ENCODE measurements around the gene NDUFS6.

NDUFS6 gene

DNA sequence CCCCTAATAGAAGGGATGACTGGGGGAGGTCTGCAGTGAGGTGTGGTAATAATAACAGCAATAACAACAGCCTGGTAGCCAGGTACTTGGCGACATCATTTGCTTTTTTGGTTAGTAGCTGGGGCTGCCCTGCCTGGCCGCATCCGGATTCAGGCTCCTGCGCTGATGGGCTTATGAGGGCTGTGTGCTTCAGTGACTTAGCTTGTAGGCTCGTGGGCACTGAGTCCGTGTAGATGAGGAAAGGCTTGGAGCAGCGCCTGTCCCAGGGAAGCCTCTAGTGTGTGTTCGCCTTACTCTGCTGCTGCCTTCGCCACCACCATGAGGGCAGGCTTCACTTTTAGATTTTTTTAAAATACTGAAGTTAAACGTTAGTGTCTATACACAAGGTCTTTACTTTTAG is 4.5 kb downstream of the NDUFS6 start:
- Histone ChIP-seq H3K4me1 (ENCODE audit: control insufficient read depth, insufficient read depth, low read length) (peaks cover under 1% of the 10 kb centered on the region; the same call in 1 of the 2 replicates), H3K36me3 (ENCODE audit: control insufficient read depth in 2 of 2, insufficient read depth in 1 of 2, low read length in 2 of 2) (peaks cover 34 to 82% of the 10 kb centered on the region in 2 experiments), H3K27ac (ENCODE audit: extremely low read depth, low read depth, low read length) (no peak overlapping the region), H3K9me3 (ENCODE audit: control insufficient read depth, insufficient read depth, low read depth, low read length) (no peaks in the 10 kb centered on the region), H3K4me3 (ENCODE audit: low read depth, low read length) (no peak overlapping the region)
- ChIA-PET POLR2A (no interaction called here), CTCF (no interaction called here)
- no peak for TF ChIP-seq ZNF529 (tag by site-specific recombination; IDR thresholded peaks at IDR 0.05; ENCODE audit: insufficient replicate concordance)
- no peak for TF ChIP-seq ZXDB (tag by site-specific recombination; IDR thresholded peaks at IDR 0.05)

DNA sequence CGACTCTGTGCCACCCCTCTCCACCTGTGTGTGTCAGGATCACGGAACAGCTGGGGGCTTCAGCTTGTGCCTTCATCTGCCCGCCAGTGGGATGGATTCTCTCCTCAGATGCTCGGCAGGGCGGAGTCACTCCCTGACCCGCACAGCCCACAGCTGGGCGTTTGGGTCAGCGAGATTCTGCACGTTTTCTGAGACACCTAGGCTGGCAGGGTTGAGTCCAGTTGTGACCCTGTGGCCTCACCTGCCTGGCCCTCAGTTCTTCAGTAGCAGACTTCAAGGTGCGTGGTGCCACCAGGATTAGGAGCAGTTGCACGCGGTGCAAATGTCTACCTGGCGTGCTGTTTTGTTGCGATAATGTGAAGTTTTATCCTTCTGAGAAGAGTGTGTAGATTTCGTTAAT is 5.0 kb downstream of the NDUFS6 start:
- Histone ChIP-seq H3K36me3 (ENCODE audit: control insufficient read depth in 2 of 2, insufficient read depth in 1 of 2, low read length in 2 of 2) (peaks cover 38 to 86% of the 10 kb centered on the region in 2 experiments), H3K4me1 (ENCODE audit: control insufficient read depth, insufficient read depth, low read length) (no peaks in the 10 kb centered on the region), H3K9me3 (ENCODE audit: control insufficient read depth, insufficient read depth, low read depth, low read length) (no peaks in the 10 kb centered on the region), H3K27ac (ENCODE audit: extremely low read depth, low read depth, low read length) (no peak overlapping the region), H3K4me3 (ENCODE audit: low read depth, low read length) (no peak overlapping the region)
- TF ChIP-seq MZF1 (tag by site-specific recombination; IDR thresholded peaks at IDR 0.05; ENCODE audit: borderline replicate concordance) (no peak), ZNF19 (tag by site-specific recombination; IDR thresholded peaks at IDR 0.05; ENCODE audit: low read depth) (no peak), ZNF48 (tag by site-specific recombination; IDR thresholded peaks at IDR 0.05) (no peak), SETDB1 (IDR thresholded peaks at IDR 0.05; ENCODE audit: insufficient read length, low read length) (no peak), TCF7L2 (IDR thresholded peaks at IDR 0.05; ENCODE audit: borderline replicate concordance, low read depth, low read length) (no peak), ZNF561 (tag by site-specific recombination; IDR thresholded peaks at IDR 0.05; ENCODE audit: borderline replicate concordance) (no peak), ZNF174 (tag by site-specific recombination; IDR thresholded peaks at IDR 0.05) (no peak), ZNF10 (tag by site-specific recombination; IDR thresholded peaks at IDR 0.05) (no peak), ZNF843 (tag by site-specific recombination; IDR thresholded peaks at IDR 0.05) (no peak)
- TF ChIP-seq, protein P1, sequence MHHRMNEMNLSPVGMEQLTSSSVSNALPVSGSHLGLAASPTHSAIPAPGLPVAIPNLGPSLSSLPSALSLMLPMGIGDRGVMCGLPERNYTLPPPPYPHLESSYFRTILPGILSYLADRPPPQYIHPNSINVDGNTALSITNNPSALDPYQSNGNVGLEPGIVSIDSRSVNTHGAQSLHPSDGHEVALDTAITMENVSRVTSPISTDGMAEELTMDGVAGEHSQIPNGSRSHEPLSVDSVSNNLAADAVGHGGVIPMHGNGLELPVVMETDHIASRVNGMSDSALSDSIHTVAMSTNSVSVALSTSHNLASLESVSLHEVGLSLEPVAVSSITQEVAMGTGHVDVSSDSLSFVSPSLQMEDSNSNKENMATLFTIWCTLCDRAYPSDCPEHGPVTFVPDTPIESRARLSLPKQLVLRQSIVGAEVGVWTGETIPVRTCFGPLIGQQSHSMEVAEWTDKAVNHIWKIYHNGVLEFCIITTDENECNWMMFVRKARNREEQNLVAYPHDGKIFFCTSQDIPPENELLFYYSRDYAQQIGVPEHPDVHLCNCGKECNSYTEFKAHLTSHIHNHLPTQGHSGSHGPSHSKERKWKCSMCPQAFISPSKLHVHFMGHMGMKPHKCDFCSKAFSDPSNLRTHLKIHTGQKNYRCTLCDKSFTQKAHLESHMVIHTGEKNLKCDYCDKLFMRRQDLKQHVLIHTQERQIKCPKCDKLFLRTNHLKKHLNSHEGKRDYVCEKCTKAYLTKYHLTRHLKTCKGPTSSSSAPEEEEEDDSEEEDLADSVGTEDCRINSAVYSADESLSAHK (tag by site-specific recombination; IDR thresholded peaks at IDR 0.05), result no peak
- TF ChIP-seq, protein P2, sequence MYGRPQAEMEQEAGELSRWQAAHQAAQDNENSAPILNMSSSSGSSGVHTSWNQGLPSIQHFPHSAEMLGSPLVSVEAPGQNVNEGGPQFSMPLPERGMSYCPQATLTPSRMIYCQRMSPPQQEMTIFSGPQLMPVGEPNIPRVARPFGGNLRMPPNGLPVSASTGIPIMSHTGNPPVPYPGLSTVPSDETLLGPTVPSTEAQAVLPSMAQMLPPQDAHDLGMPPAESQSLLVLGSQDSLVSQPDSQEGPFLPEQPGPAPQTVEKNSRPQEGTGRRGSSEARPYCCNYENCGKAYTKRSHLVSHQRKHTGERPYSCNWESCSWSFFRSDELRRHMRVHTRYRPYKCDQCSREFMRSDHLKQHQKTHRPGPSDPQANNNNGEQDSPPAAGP (tag by site-specific recombination; IDR thresholded peaks at IDR 0.05), result no peak
- POLR2A ChIA-PET, result no interaction called here
- CTCF ChIA-PET, result no interaction called here

DNA sequence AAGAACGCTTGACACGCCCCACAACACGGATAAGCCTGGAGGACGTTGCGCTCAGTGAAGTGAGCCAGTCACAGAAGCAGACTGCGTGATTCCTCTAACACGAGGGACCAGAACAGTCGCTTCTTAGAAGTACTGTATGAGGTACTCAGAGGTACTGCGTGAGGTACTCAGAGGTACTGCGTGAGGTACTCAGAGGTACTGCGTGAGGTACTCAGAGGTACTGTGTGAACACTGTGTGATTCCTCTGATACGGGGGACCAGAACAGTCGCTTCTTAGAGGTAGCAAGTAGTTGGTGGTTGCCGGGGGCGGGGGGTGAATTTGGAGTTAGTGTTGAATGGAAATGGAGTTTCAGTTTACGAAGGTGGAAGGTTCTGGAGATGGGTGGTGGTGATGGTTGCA is 5.8 kb downstream of the NDUFS6 start:
- POLR2A ChIA-PET, result no interaction called here
- Histone ChIP-seq H3K36me3 (ENCODE audit: control insufficient read depth in 2 of 2, insufficient read depth in 1 of 2, low read length in 2 of 2) (peaks cover 45 to 94% of the 10 kb centered on the region in 2 experiments), H3K9me3 (ENCODE audit: control insufficient read depth, insufficient read depth, low read depth, low read length) (no peaks in the 10 kb centered on the region), H3K4me3 (ENCODE audit: low read depth, low read length) (no peak overlapping the region), H3K27ac (ENCODE audit: extremely low read depth, low read depth, low read length) (no peak overlapping the region), H3K4me1 (ENCODE audit: control insufficient read depth, insufficient read depth, low read length) (no peaks in the 10 kb centered on the region)
- no peak for TF ChIP-seq ZNF248 (tag by site-specific recombination; IDR thresholded peaks at IDR 0.05)
- no peak for TF ChIP-seq ZNF184 (tag by site-specific recombination; IDR thresholded peaks at IDR 0.05)
- TF ChIP-seq, protein P3, sequence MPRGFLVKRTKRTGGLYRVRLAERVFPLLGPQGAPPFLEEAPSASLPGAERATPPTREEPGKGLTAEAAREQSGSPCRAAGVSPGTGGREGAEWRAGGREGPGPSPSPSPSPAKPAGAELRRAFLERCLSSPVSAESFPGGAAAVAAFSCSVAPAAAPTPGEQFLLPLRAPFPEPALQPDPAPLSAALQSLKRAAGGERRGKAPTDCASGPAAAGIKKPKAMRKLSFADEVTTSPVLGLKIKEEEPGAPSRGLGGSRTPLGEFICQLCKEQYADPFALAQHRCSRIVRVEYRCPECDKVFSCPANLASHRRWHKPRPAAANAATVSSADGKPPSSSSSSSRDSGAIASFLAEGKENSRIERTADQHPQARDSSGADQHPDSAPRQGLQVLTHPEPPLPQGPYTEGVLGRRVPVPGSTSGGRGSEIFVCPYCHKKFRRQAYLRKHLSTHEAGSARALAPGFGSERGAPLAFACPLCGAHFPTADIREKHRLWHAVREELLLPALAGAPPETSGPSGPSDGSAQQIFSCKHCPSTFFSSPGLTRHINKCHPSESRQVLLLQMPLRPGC (tag by site-specific recombination; IDR thresholded peaks at IDR 0.05), result no peak
- TF ChIP-seq, protein P1 (tag by site-specific recombination; IDR thresholded peaks at IDR 0.05), result no peak
- TF ChIP-seq ZNF114 (tag by site-specific recombination; IDR thresholded peaks at IDR 0.05), result no peak
- TF ChIP-seq ZNF202 (tag by site-specific recombination; IDR thresholded peaks at IDR 0.05; ENCODE audit: borderline replicate concordance), result no peak
- TF ChIP-seq SALL2 (tag by site-specific recombination; IDR thresholded peaks at IDR 0.05; ENCODE audit: borderline replicate concordance), result no peak
- TF ChIP-seq, protein P4, sequence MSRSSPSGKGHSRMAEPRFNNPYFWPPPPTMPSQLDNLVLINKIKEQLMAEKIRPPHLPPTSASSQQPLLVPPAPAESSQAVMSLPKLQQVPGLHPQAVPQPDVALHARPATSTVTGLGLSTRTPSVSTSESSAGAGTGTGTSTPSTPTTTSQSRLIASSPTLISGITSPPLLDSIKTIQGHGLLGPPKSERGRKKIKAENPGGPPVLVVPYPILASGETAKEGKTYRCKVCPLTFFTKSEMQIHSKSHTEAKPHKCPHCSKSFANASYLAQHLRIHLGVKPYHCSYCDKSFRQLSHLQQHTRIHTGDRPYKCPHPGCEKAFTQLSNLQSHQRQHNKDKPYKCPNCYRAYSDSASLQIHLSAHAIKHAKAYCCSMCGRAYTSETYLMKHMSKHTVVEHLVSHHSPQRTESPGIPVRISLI (tag by site-specific recombination; IDR thresholded peaks at IDR 0.05), result no peak
- no peak for TF ChIP-seq ZNF76 (tag by site-specific recombination; IDR thresholded peaks at IDR 0.05; ENCODE audit: borderline replicate concordance, low read depth)
- CTCF ChIA-PET, result no interaction called here
